NOMO-1 (cell line): ENCODE data around the gene PASK.

Experiments
- DNase-seq, 2 experiments: peaks; one replicate each; lab custom pipeline; 2025; ENCODE audit not compliant: unreplicated experiment in 2 of 2; lab: John Stamatoyannopoulos, UW

Gene PASK

DNA sequence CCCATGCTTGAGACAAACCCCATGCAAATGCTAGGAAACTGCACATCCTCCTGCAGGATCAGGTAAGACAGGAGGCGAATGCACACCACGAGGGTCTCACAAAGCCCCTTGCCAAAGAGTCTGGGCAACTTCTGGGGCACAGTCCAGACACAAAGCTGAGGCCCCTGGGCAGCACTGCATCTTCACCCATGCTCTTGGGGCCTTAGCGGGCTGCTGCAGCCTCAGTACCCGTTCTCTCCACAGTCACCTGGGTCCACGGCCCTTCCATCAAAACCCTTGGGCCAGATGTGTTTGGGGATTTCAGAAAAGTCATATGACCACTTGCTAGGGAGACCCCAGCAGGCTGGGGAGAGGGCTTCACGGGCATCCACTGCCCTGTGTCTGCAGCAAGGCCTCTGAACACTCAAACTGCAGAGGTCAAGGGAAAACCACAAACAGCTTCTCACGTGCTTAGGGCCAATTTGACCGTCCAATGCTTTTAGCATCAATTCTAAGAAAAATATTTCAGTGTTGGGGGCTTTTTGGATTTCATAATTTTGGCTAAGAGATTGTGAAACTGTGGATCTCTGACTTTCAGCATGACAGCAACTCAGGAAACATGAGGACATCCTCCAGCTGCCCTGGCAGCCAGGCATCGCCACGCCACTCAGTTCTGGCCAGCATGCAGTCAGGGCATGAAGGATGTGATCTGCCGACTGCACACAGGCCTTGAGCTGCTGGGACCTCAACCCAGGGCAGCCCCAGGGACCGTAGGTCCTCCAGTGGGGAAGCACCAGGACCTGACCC, 20.0 kb downstream of the PASK start:
- no peak for DNase-seq

DNA sequence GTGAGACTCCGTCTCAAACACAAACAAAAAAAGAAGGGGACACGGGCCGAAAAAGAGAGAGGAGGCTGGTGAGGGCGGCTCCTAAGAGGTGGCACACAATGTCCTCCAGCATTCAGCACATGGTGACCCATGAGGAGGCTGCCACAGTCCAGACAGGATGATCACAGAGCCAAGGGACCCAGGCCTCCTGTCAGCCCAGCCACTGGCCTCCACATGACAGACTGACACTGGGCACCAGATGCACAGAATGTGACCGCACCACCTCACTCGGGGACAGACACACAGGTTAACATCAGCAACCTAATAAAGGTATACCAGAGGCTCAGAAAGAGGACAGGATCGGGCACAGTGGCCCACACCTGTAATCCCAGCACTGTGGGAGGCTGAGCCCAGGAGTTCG, 21.0 kb downstream of the PASK start:
- no peak for DNase-seq

DNA sequence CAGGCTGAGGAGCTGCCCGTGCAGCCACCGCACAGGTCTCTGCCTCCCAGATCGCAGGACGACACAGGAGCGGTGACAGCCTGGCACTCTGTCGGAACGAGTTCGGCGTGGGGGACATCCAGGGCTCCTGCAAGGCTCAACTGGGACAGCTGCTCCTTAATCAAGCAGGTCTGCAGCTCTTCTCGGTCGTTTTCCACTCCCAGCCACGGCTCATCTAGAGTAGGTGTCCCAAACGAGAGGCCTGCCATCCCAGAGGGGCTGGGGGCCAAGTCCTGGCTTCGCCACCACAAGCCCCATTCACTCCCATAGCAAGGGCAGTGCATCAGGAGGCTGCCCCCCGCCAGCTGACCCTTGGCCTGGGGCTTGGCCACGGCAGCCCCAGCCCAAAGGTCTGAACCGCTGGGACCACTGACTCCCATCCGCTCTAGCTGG, 22.5 kb downstream of the PASK start:
- DNase-seq: no peak

DNA sequence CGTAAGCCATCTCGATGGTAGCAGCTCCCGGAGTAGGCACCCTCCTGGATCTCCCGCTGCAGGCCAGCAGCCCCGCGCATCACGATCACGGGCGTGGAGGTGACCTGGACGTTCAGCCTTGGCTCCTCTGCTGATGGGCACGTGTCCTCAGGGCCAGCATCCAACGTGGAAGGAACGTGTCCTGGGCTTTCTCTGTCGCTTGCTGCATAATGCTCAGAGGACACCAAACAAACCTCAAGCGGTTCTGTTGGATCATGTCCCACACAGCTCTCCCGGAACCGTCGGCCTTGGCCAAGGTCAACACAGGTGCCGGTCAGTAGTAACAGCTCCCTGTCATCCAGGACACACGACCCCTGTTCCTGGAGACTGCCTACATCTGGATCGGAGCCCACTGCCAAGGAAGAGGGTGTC, 23.1 kb downstream of the PASK start:
- DNase-seq: no peak

DNA sequence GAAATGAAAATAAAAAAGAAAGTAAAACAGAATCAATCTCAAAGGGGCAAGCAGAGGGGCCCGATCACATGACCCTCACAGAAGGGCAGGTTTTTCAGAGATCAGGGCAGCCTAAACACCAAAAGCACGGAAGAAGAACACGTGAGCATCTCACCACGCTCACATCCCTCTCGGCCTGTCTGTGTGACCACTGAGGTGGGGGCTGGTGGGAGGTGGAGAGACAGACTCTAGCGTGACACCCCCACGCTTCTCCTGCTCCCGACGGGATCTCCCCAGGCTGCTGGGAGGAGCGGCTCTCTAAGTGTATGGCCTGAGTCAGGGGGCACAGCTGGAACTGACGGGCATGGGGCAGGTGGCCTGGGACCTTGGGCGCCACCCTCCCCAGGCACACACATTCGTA, 23.6 kb downstream of the PASK start:
- no peak for DNase-seq

DNA sequence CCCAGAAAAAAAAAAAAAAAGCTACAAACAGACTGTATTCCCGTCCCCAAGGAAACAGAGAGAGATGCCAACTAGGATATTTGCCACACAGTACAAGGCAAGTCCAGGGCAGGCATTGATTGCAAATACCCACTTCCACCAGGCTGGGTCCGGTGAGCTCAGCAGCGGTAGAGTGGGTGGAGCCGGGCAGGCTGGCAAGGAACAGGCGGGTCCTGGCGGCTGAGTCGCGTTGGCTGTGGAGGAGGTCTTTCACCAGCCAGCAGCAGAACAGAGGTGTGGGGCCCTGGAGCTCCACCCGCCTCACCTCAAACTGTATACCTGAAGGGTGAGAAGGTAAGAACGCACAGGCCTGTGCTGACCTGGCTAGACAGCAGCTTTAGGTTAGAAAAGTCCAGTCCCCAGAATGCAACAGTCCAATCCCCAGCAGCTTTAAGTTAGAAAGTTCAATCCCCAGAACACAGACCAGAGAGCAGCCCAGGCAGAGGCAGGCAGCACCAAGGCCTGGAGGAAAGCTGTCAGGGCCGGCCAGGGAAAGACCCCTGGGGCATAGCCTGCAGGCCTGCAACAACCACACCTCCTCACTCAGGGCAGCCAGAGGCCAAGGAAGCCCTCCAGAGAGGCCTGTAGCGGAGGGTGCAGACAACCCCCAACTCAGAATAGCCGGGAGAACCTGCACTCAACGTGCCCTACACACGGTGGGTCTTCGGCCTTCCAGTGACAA, 25.3 kb downstream of the PASK start:
- DNase-seq: no peak

DNA sequence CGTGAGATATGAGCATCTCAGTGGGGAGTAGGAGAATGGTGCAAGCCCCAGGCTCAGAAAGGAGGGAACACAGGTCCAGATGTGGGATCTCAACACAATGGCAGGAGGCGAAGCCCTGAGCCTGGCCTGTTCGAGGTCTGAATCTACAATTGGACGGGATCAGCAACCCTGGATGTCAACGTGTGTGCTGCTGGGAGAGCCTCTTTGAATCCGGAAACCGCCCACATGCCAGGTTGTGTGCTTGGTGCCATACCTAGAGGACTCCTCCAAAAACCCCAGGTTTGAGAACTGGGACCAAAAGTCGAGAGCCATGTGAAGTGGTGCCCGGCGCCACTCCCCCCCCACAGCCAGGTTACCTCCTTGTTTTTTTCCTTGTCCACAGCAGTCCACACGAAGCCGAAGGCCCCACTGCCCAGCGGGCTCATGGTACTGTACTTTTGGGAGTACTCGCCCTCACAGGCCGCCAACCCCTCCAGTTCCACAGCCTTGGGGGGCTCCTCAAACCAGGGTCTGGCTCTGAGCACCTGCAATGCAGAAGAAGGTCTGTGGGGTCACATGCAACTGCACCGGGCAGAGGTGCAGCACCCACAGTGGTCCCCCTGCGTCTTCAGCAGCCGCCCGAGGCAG, 26.8 kb downstream of the PASK start:
- no peak for DNase-seq

DNA sequence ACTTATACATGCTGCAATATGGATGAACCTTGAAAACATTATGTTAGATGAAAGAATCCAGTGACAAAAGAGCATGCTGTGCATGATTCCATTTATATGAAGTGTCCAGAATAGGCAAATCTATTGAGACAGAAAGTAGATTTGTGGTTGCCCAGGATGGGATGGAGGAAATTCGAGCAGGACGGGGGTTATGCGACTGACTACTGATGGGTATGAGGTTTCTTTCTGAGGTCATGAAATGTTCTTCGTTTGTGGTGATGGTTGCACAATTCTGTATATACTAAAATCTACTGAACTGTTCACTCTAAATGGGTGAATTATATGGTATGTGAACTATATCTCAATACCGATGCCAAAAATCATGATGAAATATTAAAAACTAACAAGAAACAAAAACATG, 28.3 kb downstream of the PASK start:
- no peak for DNase-seq

DNA sequence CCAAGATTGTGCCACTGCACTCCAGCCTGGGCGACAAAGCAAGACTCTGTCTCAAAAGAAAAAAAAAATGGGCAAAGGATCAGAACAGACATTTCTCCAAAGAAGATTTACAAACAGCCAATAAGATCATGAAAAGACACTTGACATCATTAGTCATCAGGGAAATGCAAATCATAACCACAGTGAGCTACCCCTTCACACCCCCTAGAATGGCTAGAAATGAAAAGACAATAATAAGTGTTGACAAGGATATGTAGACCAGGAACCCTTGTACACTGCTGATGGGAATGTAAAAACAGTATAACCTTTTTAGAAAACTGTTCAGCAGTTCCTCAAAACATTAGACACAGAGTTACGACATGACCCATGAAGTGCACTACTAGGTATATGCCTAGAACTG, 28.8 kb downstream of the PASK start:
- DNase-seq: no peak

DNA sequence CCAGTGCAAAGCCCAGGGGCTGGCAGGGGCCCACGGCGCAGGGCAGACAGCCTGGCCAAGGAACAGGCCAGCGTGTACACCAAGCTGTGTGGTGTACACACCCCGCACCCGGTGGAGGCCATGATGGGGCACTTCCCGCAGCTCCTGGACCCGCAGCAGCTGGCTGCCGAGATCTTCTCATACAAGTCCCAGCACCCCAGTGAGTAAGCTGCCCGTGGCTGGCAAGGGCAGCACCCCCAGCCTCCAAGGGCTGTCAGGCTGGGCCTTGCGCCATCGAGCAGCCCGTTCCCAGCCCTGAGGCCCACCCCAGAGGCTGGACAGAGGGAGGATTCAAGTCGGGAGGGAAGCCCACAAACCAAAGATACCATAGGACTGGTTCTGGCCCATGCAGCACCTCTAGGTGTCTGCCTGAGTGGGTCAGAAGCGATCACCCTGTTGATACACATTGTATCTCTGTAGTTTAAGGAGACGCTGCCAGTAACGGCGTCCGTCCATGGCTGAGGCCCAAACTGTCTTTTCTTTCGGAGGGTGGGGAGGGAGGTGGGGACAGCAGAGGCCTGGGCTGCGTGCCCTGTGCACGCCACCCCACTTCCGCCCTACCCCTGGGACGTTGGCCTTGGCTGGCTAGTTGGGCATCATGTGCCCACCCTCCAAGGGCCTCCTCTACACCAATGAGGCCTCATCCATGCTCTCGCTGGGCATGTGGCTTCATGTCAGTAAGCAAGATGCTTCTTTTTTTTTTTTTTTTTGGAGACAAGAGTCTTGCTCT, 30.4 kb downstream of the PASK start:
- no peak for DNase-seq

DNA sequence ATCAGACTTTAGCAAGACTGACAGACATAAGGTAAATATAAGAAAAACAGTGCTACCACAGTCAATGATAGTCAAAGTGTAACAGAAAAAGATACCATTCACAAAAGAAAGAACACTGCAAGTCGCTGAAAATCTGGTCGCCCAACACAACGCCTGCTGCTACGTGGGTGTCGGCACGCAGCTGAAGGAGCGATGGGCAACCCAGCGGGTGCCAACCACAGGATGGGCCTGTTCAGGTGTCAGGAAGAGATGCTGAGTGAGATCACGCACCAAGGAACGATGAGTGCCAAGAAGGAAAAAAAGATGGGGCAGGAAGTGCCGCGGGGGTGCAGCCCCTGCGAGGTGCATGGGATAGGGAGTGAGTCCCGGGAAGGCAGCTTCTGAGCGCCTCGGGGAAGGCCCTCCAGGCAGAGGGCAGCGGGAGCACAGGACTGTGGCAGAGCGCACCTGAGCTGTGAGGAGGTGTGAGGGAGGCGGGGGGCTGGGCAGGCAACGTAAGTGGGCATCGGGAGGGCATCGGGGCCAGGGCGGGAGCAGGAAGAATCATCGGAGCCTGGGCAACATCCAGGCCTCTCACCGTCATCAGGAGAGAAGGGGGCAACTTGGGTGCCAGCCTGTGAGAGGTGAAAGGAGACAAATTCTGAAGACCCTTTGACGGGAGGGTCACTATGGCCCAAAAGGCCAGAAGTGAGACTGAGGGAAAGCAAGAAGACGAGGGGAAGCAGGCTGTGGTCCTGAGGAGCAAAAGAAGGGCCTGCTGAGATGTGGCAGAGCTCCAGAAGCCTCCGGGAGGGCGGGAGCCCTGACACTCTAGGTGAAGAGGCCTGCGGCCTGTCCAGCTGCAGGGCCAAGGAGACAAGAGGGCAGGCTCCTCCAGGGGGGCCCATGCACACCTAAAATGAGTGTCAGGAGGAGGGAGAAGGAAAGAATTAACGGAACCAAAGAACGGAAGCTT, 32.4 kb downstream of the PASK start:
- no peak for DNase-seq

DNA sequence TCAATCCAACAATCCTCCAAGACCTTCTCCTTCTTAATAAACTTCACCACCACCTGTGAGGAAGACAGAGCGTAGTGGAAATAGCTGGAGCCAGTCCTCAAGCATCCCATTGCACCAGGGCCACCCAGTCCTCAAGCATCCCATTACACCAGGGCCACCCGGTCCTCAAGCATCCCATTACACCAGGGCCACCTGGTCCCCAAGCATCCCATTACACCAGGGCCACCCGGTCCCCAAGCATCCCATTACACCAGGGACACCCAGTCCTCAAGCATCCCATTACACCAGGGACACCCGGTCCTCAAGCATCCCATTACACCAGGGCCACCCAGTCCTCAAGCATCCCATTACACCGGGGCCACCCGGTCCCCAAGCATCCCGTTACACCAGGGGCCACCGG, 33.9 kb downstream of the PASK start:
- no peak for DNase-seq

DNA sequence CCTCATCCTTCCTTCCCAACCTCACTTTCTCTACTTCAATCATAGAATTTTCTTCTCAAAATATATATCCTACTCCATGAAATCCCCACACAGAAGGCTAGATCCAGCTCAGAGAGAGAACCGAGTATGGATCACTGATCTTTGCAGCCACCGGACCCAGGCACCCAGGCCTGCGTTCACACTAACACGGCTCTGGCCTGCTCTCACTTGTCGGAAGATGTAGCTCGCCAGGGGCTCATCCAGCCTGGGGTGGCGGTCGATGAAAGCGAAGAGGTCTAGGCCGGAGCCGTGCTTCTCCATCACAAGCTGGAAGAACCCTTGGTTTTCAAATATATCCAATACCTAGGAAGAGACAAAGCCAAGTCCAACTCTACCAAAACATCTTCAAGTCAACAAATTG, 34.4 kb downstream of the PASK start:
- no peak for DNase-seq

DNA sequence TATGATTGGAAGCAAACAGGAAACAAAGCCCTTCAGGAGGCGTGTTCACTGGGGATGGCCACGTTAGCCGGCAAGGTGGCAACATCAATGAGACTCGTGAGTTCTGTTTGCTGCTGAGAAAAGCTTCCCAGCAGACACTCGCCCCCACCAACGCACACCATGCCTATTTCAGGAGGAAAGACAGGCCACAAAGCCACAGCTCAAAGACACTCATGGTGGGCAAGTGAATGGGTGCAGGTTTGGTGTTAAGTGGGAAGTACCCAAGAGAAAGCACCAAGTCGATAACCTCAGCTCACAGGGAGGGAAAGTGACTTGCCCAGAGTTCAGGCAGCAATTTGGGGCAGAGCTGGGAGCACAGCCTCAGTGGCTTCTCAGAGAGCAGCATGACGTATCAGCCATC, 36.7 kb downstream of the PASK start:
- no peak for DNase-seq

DNA sequence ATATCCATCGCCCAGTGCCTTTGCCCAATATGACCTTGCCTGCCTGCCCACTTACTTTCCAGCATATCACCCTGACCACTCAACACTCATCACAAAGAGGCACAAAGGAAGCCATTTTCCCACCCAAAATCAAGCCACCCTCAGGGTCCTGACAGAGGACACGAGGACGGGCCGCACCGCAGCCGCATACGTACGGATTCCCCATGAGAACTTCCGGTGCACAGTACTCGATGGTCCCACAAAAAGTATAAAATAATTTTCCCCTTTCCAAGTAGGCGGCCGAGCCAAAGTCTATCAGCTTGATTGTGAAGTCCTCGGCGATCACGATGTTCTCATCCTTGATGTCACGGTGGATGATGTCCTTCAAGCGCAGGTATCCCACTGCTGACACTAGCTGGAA, 37.2 kb downstream of the PASK start:
- DNase-seq: no peak

DNA sequence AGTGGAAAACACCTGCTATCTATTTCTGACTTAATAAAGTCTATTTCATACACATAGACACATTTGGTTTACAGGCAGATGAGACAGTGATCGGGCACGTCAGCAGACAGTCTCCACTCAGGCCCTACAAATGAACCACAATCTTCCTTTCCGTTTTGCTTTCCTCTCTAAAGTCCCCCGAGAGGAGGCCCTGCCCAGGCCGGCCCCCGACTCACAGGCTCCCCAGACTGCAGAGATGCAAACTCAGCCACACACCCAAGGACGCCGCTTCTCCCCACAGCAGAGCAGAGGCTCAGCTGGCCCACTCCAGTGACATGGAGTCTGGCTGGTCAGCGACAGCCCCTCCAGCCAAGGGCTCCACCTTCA, 37.8 kb downstream of the PASK start:
- no peak for DNase-seq

DNA sequence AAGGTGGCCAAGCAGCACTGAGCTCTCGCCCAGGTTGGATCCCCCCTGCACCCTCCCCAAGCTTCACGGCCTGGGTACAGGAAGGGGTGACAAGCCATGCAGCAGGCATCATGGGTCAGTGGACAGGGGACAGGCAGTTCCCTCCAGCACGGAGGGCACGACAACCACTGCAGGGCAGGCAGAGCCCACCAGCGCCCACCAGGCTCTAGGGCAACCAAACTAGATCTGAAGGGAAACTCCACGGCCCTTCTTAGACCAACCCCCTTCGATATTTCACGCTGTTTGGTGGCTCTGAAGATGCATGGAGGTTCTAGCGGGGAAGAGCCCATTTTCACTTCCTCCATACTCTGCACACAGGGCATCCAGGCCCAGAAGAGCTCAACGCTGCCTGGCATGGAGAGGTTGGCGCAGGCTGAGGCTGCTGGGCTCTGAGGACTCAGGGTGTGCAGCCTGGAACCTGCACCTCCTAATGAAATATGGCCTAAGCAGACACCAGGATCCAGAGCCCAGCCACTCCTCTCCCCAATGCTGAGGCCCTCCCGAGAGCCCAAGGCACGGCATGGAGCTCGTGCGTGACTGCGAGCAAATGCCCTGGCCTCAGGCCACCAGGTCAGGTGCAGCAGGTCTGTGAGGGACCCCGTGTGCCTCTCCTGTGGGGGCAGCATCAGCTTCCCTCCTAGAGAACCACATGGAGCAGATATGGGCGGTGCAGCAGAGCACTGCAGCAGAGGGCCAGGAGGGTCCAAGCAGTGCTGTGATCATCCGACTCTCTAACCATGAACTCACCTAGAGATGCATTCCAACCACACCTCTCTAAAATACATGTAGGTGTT, 38.4 kb downstream of the PASK start:
- no peak for DNase-seq

DNA sequence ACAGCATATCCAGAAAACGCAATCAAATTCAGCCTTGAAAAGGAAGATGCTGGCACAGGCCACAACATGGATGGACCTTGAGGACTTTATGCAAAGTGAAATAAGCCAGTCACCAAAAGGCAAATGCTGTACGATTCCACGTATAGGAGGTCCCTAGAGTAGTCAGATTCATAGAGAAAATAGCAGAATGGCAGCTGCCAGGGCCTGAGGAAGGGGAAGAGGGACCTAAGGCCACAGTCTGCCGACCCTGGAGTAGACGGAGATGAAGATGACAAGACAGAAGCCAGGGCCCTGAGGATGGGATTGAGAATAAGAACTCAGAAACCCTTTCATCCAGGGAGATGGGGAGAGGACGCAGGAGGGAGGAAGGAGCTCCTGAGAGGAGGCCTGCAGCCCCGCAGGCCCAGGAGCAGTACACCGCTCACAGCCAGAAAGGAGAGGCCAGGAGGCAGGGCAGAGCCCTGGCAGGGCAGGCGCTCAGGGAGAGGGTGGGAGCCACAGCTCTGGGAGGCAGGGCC, 39.1 kb downstream of the PASK start:
- no peak for DNase-seq
